PFSK-1 (cell line): ENCODE data around the gene NTSR2.

Source experiments
- FOXP2 ChIP-seq: optimal IDR thresholded peaks from 2 replicates; pipeline ENCODE3; 2011; ENCODE audit warnings: borderline replicate concordance, control low read depth, inconsistent platforms; ENCODE audit not compliant: insufficient read depth; ENCODE audit errors: extremely low read length, extremely low read depth
- POLR2AphosphoS5 ChIP-seq: IDR thresholded peaks from 2 replicates; pipeline ENCODE4 v1.6.1; 2012; ENCODE audit warnings: low read depth, mild to moderate bottlenecking, control low read depth, low read length, moderate library complexity
- SIN3A ChIP-seq: IDR thresholded peaks from 2 replicates; pipeline ENCODE4 v1.6.1; 2012; ENCODE audit warnings: mild to moderate bottlenecking, low read length, moderate library complexity, borderline replicate concordance; ENCODE audit not compliant: insufficient read depth
- TAF1 ChIP-seq: IDR thresholded peaks from 2 replicates; pipeline ENCODE4 v1.6.1; 2012; ENCODE audit warnings: low read length, control low read depth, borderline replicate concordance; ENCODE audit not compliant: insufficient read depth
- TF ChIP-seq, protein P1 (sequence below), 2 experiments: IDR thresholded peaks; 2 replicates each; pipeline versions ENCODE4 v1.6.1 to v1.8.0; 2011 to 2012; ENCODE audit warnings: low read depth in 2 of 2, low read length in 2 of 2, control low read depth in 1 of 2, inconsistent platforms in 1 of 2, mild to moderate bottlenecking in 1 of 2, moderate library complexity in 1 of 2; ENCODE audit not compliant: insufficient read depth in 1 of 2

NTSR2 gene

DNA sequence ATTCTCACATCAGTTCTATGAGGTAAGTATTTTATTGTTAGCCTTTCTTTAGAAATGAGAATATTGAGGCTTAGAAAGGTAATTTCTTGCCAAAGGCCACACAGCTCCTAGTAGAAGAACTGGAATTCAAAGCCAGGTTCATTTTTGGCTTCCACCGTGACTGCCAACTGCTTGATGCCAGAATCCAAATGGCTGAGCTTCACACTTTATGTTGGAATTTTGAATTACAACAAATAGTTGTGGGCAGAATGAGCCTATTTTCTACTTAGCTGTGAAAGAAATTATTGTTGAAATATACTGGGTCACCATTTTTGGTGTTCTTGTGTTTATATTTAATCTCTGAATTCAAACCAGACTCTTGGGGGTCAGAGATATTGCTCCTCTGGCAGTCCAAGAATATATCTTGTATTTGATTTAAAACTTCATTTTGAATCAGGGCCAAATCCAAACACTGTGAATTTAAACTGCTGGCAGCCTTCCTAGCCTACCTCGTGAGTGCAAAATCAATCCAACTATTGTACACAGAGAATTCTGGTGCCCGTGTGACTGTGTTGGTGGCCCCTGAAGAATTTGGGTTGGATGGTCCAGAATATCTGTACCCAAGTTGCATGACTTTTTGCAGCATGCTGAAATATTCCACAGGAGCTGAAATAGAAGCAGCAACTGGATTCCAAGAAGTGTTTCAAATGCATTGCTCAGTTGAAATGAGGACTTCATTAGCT is 40.8 kb upstream of the NTSR2 start:
- TF ChIP-seq POLR2AphosphoS5 (no peak), TAF1 (no peak), SIN3A (no peak), FOXP2 (no peak)
- TF ChIP-seq, protein P1, sequence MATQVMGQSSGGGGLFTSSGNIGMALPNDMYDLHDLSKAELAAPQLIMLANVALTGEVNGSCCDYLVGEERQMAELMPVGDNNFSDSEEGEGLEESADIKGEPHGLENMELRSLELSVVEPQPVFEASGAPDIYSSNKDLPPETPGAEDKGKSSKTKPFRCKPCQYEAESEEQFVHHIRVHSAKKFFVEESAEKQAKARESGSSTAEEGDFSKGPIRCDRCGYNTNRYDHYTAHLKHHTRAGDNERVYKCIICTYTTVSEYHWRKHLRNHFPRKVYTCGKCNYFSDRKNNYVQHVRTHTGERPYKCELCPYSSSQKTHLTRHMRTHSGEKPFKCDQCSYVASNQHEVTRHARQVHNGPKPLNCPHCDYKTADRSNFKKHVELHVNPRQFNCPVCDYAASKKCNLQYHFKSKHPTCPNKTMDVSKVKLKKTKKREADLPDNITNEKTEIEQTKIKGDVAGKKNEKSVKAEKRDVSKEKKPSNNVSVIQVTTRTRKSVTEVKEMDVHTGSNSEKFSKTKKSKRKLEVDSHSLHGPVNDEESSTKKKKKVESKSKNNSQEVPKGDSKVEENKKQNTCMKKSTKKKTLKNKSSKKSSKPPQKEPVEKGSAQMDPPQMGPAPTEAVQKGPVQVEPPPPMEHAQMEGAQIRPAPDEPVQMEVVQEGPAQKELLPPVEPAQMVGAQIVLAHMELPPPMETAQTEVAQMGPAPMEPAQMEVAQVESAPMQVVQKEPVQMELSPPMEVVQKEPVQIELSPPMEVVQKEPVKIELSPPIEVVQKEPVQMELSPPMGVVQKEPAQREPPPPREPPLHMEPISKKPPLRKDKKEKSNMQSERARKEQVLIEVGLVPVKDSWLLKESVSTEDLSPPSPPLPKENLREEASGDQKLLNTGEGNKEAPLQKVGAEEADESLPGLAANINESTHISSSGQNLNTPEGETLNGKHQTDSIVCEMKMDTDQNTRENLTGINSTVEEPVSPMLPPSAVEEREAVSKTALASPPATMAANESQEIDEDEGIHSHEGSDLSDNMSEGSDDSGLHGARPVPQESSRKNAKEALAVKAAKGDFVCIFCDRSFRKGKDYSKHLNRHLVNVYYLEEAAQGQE (IDR thresholded peaks at IDR 0.05; ENCODE audit: insufficient read depth in 1 of 2, low read depth in 2 of 2, low read length in 2 of 2) = no peak

DNA sequence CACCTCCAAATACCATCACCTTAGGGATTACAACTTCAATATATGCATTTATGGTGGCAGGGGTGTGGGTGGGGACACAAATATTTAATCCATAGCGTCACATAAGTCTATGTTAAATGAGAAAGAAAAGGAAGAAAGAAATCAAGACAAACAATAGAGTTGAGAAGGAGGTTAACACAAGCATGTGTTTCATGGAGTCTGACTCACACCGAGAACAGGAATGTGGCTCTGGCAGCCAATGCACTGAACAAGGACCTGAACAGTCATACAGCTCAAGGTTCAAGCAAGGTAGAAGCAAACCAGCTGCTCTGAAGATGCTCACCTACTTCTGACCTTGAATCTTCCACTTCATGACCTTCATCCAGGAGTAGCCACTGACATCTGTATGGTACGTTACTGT is 40.2 kb upstream of the NTSR2 start:
- TF ChIP-seq SIN3A (no peak), POLR2AphosphoS5 (no peak), FOXP2 (no peak)

DNA sequence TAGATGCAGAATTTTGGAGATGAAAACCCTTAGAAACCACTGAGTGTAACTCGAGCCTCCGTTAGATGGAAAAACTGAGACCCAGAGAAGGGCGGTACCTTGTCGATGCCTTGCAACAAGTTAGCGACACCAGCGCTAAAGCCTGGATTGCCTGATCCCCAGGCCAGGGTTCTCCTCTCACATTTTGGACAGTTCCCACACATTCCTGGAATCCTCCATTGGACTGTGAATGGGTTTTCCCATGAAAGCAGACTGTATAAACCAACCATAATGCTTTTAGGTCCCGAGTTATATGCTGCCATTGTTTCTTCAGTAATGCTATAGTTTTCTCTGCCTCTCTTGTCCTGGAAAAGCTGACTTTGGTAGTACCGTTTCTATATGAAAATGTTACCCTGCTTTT is 39.3 kb upstream of the NTSR2 start:
- TF ChIP-seq POLR2AphosphoS5 = no peak
- no peak for TF ChIP-seq TAF1
- TF ChIP-seq FOXP2 = no peak
- no peak for TF ChIP-seq SIN3A
- TF ChIP-seq, protein P1 (IDR thresholded peaks at IDR 0.05; ENCODE audit: insufficient read depth in 1 of 2, low read depth in 2 of 2, low read length in 2 of 2) = no peak

DNA sequence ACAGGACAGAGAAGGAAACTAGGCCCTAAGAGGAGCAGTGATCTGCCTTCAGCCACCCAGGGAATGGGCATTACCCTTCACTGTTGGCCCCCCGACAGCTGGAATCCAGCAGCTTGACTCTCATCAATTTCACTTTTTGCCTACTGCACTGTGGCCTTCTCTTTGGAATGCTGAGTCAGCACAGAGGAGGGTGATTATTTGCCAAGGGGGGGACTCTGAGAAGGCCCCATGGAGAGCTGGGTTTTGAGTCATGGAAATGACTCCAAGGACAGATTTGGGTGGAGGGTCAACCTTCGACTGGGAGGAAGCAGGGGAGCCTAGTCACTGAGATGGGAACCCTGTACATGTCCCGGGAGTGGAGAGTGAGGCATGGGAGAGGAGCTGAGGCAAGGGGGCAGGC is 38.1 kb upstream of the NTSR2 start:
- no peak for TF ChIP-seq SIN3A
- TF ChIP-seq POLR2AphosphoS5 = no peak
- TF ChIP-seq, protein P1 (IDR thresholded peaks at IDR 0.05; ENCODE audit: insufficient read depth in 1 of 2, low read depth in 2 of 2, low read length in 2 of 2) = no peak
- no peak for TF ChIP-seq TAF1
- no peak for TF ChIP-seq FOXP2

DNA sequence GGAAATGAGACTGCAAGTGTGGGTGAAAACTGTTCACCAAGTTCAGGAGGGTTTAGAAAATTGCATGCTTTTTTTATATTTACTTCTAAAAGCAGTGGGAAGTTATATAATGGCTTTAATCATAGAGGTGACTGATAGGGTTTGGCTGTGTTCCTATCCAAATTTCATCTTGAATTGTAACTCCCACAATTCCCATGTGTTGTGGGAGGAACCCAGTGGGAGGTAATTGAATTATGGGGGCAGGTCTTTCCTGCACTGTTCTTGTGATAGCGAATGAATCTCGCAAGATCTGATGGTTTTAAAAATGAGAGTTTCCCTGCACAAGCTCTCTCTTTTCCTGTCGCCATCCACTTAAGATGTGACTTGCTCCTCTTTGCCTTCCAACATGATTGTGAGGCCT is 35.7 kb upstream of the NTSR2 start:
- TF ChIP-seq TAF1 (no peak), POLR2AphosphoS5 (no peak), FOXP2 (no peak), SIN3A (no peak)
- TF ChIP-seq, protein P1 (IDR thresholded peaks at IDR 0.05; ENCODE audit: insufficient read depth in 1 of 2, low read depth in 2 of 2, low read length in 2 of 2) = no peak
